Measurements from ENCODE around the gene LRRC4C.
"Not testable (repeated sequence)": the region's sequence is repeated elsewhere in the genome, so short reads cannot be mapped to it uniquely, and the experiment has no call there.

LRRC4C gene

DNA sequence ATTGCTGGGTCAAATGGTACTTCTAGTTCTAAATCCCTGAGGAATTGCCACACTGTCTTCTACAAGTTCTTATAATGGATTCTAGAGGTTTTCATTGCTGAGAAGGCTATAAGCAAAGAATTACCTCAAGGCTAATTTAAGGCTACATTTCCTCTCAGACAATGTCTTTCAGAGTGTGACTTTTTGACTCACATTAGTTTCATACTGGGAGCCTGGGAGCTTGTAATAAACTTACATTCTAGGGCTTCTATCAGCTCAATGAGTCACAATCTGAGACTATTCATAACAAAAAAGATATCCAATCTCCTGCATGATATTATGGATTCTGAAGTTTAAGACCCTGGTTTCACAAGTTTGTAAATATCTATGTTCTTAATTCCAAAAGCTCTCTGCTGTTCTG, 408.7 kb downstream of the LRRC4C start:
- H3K36me3 Mint-ChIP-seq (ENCODE audit: insufficient read depth), result no peaks in the 10 kb centered on the region
- H3K27ac Mint-ChIP-seq (ENCODE audit: low read depth), result no peak overlapping the region
- ATAC-seq (replicated peaks; ENCODE audit: extremely low read depth, poor library complexity, severe bottlenecking), result no peak
- H3K27me3 Mint-ChIP-seq, result no peaks in the 10 kb centered on the region
- H3K4me3 Mint-ChIP-seq, result no peak overlapping the region
- no peaks in the 10 kb centered on the region for H3K4me1 Mint-ChIP-seq
- peaks cover 24% of the 10 kb centered on the region for H3K9me3 Mint-ChIP-seq
- no peak for DNase-seq (ENCODE audit: low spot score in 2 of 2)

GRCh38 chr11:41047229-41047628, 412.2 kb downstream of the LRRC4C start:
- Mint-ChIP-seq H3K4me1 (no peaks in the 10 kb centered on the region), H3K9me3 (peaks cover 18% of the 10 kb centered on the region), H3K36me3 (ENCODE audit: insufficient read depth) (no peaks in the 10 kb centered on the region), H3K27me3 (no peaks in the 10 kb centered on the region), H3K27ac (ENCODE audit: low read depth) (no peak overlapping the region), H3K4me3 (no peak overlapping the region)
- ATAC-seq (replicated peaks; ENCODE audit: extremely low read depth, poor library complexity, severe bottlenecking) (no peak), DNase-seq (ENCODE audit: low spot score in 2 of 2) (no peak)

- Mint-ChIP-seq H3K4me1 (no peaks in the 10 kb centered on the region), H3K36me3 (ENCODE audit: insufficient read depth) (no peaks in the 10 kb centered on the region), H3K4me3 (no peak overlapping the region), H3K9me3 (peaks cover 11% of the 10 kb centered on the region), H3K27ac (ENCODE audit: low read depth) (no peak overlapping the region), H3K27me3 (no peaks in the 10 kb centered on the region)
- ATAC-seq (replicated peaks; ENCODE audit: extremely low read depth, poor library complexity, severe bottlenecking) (no peak), DNase-seq (ENCODE audit: low spot score in 2 of 2) (no peak)
These were observed 414.2 kb downstream of the LRRC4C start for GRCh38 chr11:41045266-41045665.

DNA sequence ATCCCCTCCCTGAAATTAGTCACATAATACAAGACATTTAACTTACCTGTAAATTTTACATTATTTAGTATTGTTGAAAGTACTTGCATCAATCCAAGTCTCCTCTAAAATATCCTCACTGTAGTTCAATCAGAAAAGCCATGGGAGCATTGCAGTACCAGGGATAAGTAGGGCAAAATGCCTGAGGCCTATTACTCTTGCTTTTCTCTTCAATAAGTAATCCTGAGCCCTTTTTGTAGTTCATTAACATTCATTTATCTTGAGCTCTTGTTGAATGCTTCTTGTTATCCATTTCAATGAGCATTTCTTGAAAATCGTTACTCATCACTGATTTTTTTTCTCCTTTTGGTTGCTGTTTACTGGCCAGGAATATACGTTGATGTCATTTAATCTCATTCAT, 414.7 kb downstream of the LRRC4C start:
- no peaks in the 10 kb centered on the region for H3K4me1 Mint-ChIP-seq
- ATAC-seq (replicated peaks; ENCODE audit: extremely low read depth, poor library complexity, severe bottlenecking) (no peak), DNase-seq (ENCODE audit: low spot score in 2 of 2) (no peak)
- no peaks in the 10 kb centered on the region for H3K36me3 Mint-ChIP-seq (ENCODE audit: insufficient read depth)
- no peaks in the 10 kb centered on the region for H3K27me3 Mint-ChIP-seq
- no peak overlapping the region for H3K4me3 Mint-ChIP-seq
- H3K9me3 Mint-ChIP-seq, result peaks cover 11% of the 10 kb centered on the region
- H3K27ac Mint-ChIP-seq (ENCODE audit: low read depth), result no peak overlapping the region

DNA sequence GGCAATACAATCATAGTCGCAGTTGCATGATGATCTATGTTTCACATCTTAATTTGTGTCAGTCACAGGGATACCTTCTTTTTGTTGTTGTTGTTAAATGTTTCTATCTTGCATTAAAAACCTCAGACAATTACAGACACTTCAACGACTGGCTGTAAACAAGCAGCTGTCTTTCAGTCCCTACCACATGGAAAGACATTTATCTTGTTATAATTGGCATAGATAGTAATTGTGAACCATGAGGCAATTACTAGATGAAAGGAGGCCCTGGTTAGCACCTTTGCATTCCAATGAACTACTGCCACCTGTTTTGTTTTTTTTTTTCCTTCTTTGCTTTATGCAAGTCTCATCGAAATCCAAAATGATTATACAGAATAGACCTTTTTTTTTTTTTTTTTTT, 416.8 kb downstream of the LRRC4C start:
- no peaks in the 10 kb centered on the region for H3K27me3 Mint-ChIP-seq
- no peak overlapping the region for H3K4me3 Mint-ChIP-seq
- H3K27ac Mint-ChIP-seq (ENCODE audit: low read depth), result no peak overlapping the region
- no peaks in the 10 kb centered on the region for H3K9me3 Mint-ChIP-seq
- H3K4me1 Mint-ChIP-seq, result no peaks in the 10 kb centered on the region
- H3K36me3 Mint-ChIP-seq (ENCODE audit: insufficient read depth), result no peaks in the 10 kb centered on the region
- DNase-seq (ENCODE audit: low spot score in 2 of 2) (no peak), ATAC-seq (replicated peaks; ENCODE audit: extremely low read depth, poor library complexity, severe bottlenecking) (no peak)

- ATAC-seq (replicated peaks; ENCODE audit: extremely low read depth, poor library complexity, severe bottlenecking) (no peak), DNase-seq (ENCODE audit: low spot score in 2 of 2) (no peak)
- Mint-ChIP-seq H3K4me3 (no peak overlapping the region), H3K27me3 (no peaks in the 10 kb centered on the region), H3K27ac (ENCODE audit: low read depth) (no peak overlapping the region), H3K4me1 (no peaks in the 10 kb centered on the region), H3K9me3 (no peaks in the 10 kb centered on the region), H3K36me3 (ENCODE audit: insufficient read depth) (no peaks in the 10 kb centered on the region)
These were observed 419.0 kb downstream of the LRRC4C start for GRCh38 chr11:41040474-41040873.

- H3K27ac Mint-ChIP-seq (ENCODE audit: low read depth), result no peak overlapping the region
- no peaks in the 10 kb centered on the region for H3K4me1 Mint-ChIP-seq
- no peak for ATAC-seq (replicated peaks; ENCODE audit: extremely low read depth, poor library complexity, severe bottlenecking)
- H3K27me3 Mint-ChIP-seq, result no peaks in the 10 kb centered on the region
- no peaks in the 10 kb centered on the region for H3K36me3 Mint-ChIP-seq (ENCODE audit: insufficient read depth)
- no peak for DNase-seq (ENCODE audit: low spot score in 2 of 2)
- no peaks in the 10 kb centered on the region for H3K9me3 Mint-ChIP-seq
- no peak overlapping the region for H3K4me3 Mint-ChIP-seq
These were observed 419.9 kb downstream of the LRRC4C start for GRCh38 chr11:41039592-41039991.

DNA sequence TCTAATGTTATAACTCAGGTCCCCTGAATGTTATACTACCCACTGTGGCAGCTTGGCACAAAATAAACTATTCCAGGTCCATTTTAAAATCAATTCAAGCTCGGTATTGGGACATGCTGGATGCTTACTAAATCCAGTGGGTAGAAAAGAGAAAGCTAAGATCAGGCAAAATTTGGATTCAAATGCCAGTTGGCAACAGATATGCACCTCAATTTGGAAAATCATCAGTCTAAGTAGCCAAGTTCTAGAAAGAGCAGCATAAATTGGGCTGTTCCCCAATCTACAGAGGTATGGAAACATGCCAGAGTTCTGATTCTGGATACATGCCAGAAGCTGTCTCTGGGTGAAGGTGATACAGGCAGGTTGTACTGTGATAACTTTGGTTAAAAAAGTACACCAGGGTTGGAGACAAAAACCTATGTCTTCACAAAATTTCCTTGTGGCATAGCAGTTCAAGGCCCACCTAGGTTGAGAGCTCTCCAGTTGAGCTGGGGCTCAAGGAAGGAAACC, 427.8 kb downstream of the LRRC4C start:
- H3K27me3 Mint-ChIP-seq, result no peaks in the 10 kb centered on the region
- peaks cover 18% of the 10 kb centered on the region for H3K9me3 Mint-ChIP-seq
- H3K27ac Mint-ChIP-seq (ENCODE audit: low read depth), result no peak overlapping the region
- no peak overlapping the region for H3K4me3 Mint-ChIP-seq
- H3K4me1 Mint-ChIP-seq, result no peaks in the 10 kb centered on the region
- ATAC-seq (replicated peaks; ENCODE audit: extremely low read depth, poor library complexity, severe bottlenecking), result no peak
- no peaks in the 10 kb centered on the region for H3K36me3 Mint-ChIP-seq (ENCODE audit: insufficient read depth)
- DNase-seq (ENCODE audit: low spot score in 2 of 2), result no peak

DNA sequence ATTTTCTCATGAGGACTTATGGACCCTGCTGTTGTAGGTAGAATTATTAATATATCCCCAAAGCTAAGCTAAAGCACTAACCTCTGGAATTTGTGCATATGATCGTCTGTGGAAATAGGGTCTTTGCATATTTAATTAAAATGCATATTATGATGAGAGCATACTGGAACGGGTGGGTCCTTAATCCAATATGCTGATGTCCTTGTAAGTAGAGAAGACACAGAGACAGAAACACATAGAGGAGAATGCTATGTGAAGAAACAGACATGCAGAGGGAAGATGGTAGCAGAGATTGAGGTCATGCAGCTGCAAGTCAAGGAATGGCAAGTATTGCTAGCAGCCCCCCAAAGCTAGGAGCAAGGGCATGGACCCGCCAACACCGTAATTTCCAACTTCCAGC, 439.2 kb downstream of the LRRC4C start:
- no peak overlapping the region for H3K4me3 Mint-ChIP-seq
- peaks cover 15% of the 10 kb centered on the region for H3K9me3 Mint-ChIP-seq
- H3K27me3 Mint-ChIP-seq, result no peaks in the 10 kb centered on the region
- no peak for ATAC-seq (replicated peaks; ENCODE audit: extremely low read depth, poor library complexity, severe bottlenecking)
- no peak for DNase-seq (ENCODE audit: low spot score in 2 of 2)
- no peaks in the 10 kb centered on the region for H3K36me3 Mint-ChIP-seq (ENCODE audit: insufficient read depth)
- H3K27ac Mint-ChIP-seq (ENCODE audit: low read depth), result no peak overlapping the region
- H3K4me1 Mint-ChIP-seq, result no peaks in the 10 kb centered on the region

- not testable (repeated sequence) for H3K27ac Mint-ChIP-seq (ENCODE audit: low read depth)
These were observed 439.8 kb downstream of the LRRC4C start for GRCh38 chr11:41019666-41020065.

DNA sequence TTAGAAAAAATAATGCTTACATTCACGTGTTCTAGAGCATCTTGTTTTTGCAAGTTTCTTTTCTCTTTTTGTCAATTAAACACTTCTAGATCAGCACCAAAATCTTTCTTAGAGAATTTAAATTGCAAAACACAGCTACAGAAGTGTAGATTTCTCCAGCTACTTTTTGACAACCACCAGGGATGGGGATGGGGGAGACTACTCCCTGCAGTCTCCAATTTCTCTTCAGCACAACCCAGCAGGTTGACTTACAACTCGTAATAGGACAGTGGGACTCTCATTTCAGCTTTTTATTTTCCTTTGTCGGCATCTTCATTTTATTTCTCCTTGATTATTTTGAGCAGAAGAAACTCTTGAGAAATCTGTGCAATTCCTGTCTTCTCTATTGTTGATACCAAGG, 441.2 kb downstream of the LRRC4C start:
- H3K36me3 Mint-ChIP-seq (ENCODE audit: insufficient read depth), result no peaks in the 10 kb centered on the region
- peaks cover 15% of the 10 kb centered on the region for H3K9me3 Mint-ChIP-seq
- no peak for ATAC-seq (replicated peaks; ENCODE audit: extremely low read depth, poor library complexity, severe bottlenecking)
- H3K4me1 Mint-ChIP-seq, result no peaks in the 10 kb centered on the region
- H3K27ac Mint-ChIP-seq (ENCODE audit: low read depth), result no peak overlapping the region
- no peaks in the 10 kb centered on the region for H3K27me3 Mint-ChIP-seq
- no peak for DNase-seq (ENCODE audit: low spot score in 2 of 2)
- H3K4me3 Mint-ChIP-seq, result no peak overlapping the region

More at GRCh38 chr11:41019666-41020065, 439.8 kb downstream of the LRRC4C start:
- H3K9me3 Mint-ChIP-seq, result peaks cover 15% of the 10 kb centered on the region
- not testable (repeated sequence) for H3K4me3 Mint-ChIP-seq; H3K36me3 Mint-ChIP-seq (ENCODE audit: insufficient read depth); H3K27me3 Mint-ChIP-seq; DNase-seq (ENCODE audit: low spot score in 2 of 2); ATAC-seq (replicated peaks; ENCODE audit: extremely low read depth, poor library complexity, severe bottlenecking); H3K4me1 Mint-ChIP-seq

GRCh38 chr11:41010361-41011050, 448.9 kb downstream of the LRRC4C start:
- Mint-ChIP-seq H3K4me3 (no peak overlapping the region), H3K27ac (ENCODE audit: low read depth) (no peak overlapping the region), H3K36me3 (ENCODE audit: insufficient read depth) (no peaks in the 10 kb centered on the region), H3K4me1 (no peaks in the 10 kb centered on the region), H3K9me3 (peaks cover 19% of the 10 kb centered on the region), H3K27me3 (no peaks in the 10 kb centered on the region)
- DNase-seq (ENCODE audit: low spot score in 2 of 2), result no peak
- no peak for ATAC-seq (replicated peaks; ENCODE audit: extremely low read depth, poor library complexity, severe bottlenecking)

- ATAC-seq (replicated peaks; ENCODE audit: extremely low read depth, poor library complexity, severe bottlenecking) (no peak), DNase-seq (ENCODE audit: low spot score in 2 of 2) (no peak)
- H3K9me3 Mint-ChIP-seq, result peaks cover 13% of the 10 kb centered on the region
- no peak overlapping the region for H3K4me3 Mint-ChIP-seq
- no peak overlapping the region for H3K27ac Mint-ChIP-seq (ENCODE audit: low read depth)
- no peaks in the 10 kb centered on the region for H3K4me1 Mint-ChIP-seq
- no peaks in the 10 kb centered on the region for H3K36me3 Mint-ChIP-seq (ENCODE audit: insufficient read depth)
- no peaks in the 10 kb centered on the region for H3K27me3 Mint-ChIP-seq
These were observed 453.5 kb downstream of the LRRC4C start for GRCh38 chr11:41005986-41006385.
